Measurements from ENCODE around the gene SNRPD2. TPM values are rescaled to one million over a fixed set of nuclear protein-coding genes. Genes with fewer than 3 reads are reported as not detected.

Gene SNRPD2
- total and polyA plus RNA-seq, 2 of the 8 experiments (the other 6 are each of a cell fraction or from before 2014, with no cell fraction given), result 645 to 759 TPM

DNA sequence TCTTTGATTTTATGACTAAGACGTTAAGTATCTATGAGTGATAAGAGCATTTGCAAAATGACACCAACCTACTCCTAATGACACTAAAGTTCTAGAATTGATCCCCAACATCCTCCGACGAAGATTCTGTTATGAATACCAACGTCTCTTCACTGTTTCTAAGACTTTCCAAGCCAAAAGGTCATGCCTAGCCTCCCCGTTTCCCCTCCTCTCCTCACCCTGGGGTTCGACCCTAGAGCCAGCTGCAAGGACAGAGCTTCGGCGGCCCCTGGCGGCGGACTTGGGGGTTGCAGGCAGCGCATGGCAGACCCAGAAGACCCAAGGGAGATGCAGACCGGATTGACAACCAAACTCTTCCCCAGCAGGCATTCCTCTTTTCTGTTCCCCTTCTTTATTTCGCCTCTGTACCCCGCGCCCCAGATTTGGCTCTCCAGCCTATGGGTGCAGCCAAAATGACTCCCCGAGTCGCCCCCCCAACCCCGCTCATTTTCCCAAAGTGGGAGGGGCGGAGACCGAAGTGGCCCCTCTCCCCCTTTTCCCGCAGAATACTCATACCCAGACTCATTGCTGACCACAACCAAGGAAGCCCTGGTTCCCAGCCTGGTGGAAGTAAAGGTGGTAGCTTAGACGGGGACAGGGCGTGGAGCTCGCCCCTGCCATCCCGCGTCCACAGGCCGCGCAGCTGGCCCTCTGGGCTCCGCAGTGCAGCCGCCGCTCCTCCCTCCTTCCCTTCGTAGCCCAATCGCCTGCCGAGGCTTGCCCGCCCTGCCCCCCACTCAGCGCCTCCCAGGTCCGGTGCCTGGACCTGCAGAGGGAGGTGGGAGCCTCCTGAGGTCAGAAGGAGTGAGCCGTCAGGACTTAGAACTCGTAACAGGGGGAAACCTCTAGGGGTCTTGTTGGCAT is 48.5 kb downstream of the SNRPD2 start (continued):
- TF ChIP-seq, protein P1, sequence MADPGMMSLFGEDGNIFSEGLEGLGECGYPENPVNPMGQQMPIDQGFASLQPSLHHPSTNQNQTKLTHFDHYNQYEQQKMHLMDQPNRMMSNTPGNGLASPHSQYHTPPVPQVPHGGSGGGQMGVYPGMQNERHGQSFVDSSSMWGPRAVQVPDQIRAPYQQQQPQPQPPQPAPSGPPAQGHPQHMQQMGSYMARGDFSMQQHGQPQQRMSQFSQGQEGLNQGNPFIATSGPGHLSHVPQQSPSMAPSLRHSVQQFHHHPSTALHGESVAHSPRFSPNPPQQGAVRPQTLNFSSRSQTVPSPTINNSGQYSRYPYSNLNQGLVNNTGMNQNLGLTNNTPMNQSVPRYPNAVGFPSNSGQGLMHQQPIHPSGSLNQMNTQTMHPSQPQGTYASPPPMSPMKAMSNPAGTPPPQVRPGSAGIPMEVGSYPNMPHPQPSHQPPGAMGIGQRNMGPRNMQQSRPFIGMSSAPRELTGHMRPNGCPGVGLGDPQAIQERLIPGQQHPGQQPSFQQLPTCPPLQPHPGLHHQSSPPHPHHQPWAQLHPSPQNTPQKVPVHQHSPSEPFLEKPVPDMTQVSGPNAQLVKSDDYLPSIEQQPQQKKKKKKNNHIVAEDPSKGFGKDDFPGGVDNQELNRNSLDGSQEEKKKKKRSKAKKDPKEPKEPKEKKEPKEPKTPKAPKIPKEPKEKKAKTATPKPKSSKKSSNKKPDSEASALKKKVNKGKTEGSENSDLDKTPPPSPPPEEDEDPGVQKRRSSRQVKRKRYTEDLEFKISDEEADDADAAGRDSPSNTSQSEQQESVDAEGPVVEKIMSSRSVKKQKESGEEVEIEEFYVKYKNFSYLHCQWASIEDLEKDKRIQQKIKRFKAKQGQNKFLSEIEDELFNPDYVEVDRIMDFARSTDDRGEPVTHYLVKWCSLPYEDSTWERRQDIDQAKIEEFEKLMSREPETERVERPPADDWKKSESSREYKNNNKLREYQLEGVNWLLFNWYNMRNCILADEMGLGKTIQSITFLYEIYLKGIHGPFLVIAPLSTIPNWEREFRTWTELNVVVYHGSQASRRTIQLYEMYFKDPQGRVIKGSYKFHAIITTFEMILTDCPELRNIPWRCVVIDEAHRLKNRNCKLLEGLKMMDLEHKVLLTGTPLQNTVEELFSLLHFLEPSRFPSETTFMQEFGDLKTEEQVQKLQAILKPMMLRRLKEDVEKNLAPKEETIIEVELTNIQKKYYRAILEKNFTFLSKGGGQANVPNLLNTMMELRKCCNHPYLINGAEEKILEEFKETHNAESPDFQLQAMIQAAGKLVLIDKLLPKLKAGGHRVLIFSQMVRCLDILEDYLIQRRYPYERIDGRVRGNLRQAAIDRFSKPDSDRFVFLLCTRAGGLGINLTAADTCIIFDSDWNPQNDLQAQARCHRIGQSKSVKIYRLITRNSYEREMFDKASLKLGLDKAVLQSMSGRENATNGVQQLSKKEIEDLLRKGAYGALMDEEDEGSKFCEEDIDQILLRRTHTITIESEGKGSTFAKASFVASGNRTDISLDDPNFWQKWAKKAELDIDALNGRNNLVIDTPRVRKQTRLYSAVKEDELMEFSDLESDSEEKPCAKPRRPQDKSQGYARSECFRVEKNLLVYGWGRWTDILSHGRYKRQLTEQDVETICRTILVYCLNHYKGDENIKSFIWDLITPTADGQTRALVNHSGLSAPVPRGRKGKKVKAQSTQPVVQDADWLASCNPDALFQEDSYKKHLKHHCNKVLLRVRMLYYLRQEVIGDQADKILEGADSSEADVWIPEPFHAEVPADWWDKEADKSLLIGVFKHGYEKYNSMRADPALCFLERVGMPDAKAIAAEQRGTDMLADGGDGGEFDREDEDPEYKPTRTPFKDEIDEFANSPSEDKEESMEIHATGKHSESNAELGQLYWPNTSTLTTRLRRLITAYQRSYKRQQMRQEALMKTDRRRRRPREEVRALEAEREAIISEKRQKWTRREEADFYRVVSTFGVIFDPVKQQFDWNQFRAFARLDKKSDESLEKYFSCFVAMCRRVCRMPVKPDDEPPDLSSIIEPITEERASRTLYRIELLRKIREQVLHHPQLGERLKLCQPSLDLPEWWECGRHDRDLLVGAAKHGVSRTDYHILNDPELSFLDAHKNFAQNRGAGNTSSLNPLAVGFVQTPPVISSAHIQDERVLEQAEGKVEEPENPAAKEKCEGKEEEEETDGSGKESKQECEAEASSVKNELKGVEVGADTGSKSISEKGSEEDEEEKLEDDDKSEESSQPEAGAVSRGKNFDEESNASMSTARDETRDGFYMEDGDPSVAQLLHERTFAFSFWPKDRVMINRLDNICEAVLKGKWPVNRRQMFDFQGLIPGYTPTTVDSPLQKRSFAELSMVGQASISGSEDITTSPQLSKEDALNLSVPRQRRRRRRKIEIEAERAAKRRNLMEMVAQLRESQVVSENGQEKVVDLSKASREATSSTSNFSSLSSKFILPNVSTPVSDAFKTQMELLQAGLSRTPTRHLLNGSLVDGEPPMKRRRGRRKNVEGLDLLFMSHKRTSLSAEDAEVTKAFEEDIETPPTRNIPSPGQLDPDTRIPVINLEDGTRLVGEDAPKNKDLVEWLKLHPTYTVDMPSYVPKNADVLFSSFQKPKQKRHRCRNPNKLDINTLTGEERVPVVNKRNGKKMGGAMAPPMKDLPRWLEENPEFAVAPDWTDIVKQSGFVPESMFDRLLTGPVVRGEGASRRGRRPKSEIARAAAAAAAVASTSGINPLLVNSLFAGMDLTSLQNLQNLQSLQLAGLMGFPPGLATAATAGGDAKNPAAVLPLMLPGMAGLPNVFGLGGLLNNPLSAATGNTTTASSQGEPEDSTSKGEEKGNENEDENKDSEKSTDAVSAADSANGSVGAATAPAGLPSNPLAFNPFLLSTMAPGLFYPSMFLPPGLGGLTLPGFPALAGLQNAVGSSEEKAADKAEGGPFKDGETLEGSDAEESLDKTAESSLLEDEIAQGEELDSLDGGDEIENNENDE (IDR thresholded peaks at IDR 0.05; ENCODE audit: insufficient replicate concordance, low read length), result no peak
- TF ChIP-seq ZNF274 (IDR thresholded peaks at IDR 0.05; ENCODE audit: borderline replicate concordance, extremely low read depth, low read length) (no peak), ASH2L (IDR thresholded peaks at IDR 0.05; ENCODE audit: low read length) (peak; percentile 75), RXRA (IDR thresholded peaks at IDR 0.05; ENCODE audit: insufficient read depth, low read depth, low read length) (no peak), CBX5 (IDR thresholded peaks at IDR 0.05; ENCODE audit: low read depth, low read length) (no peak), EP300 (IDR thresholded peaks at IDR 0.05; ENCODE audit: borderline replicate concordance in 1 of 2, low read depth in 2 of 2, low read length in 2 of 2) (no peak), BRCA1 (IDR thresholded peaks at IDR 0.05; ENCODE audit: low read depth, low read length) (no peak), TCF12 (IDR thresholded peaks at IDR 0.05; ENCODE audit: low read depth, low read length) (no peak), POLR2AphosphoS5 (IDR thresholded peaks at IDR 0.05; ENCODE audit: low read depth, low read length) (no peak), JUN (IDR thresholded peaks at IDR 0.05; ENCODE audit: low read depth, low read length) (no peak)

Data from H1 (cell line).